SH-SY5Y (cell line): ENCODE results near the gene GDF10.

ENCODE experiments used
- GATA2 ChIP-seq: IDR thresholded peaks from 2 replicates; pipeline ENCODE4 v1.6.1; 2011; ENCODE audit warnings: mild to moderate bottlenecking, low read depth, low read length
- GATA3 ChIP-seq: IDR thresholded peaks from 2 replicates; pipeline ENCODE4 v1.6.1; 2011; ENCODE audit warnings: low read depth, mild to moderate bottlenecking, low read length, moderate library complexity

GRCh38 chr10:47258921-47259320 is 41.1 kb upstream of the GDF10 start:
- TF ChIP-seq GATA3 (no peak), GATA2 (no peak)
